Activated B cell treated with CpG ODN at 0.5 μM for 24 hours (primary cell): ENCODE results near the gene ADI1. TPM values are rescaled to one million over a fixed set of nuclear protein-coding genes. Genes with fewer than 3 reads are reported as not detected.

Source experiments
- ATAC-seq: fragments of 200-7000 bp; cut with Tn5 transposase; one replicate; pipeline ENCODE4 v1.10.0; 2021; ENCODE audit warnings: low read depth, mild to moderate bottlenecking, moderate library complexity
- CTCF ChIA-PET: fragments of 350-600 bp; sonication (Branson Sonifier 250); formaldehyde crosslinking; loops from one replicate; lab custom pipeline; 2021; ENCODE audit warnings: antibody characterized with exemption; lab: Charles Lee
- POLR2A ChIA-PET: fragments of 350-600 bp; sonication (Branson Sonifier 250); formaldehyde crosslinking; loops from one replicate; lab custom pipeline; 2021; ENCODE audit warnings: antibody characterized with exemption; lab: Charles Lee
- DNase-seq: peaks from one replicate; pipeline ENCODE4 v3.0.0; 2022
- H3K27ac Mint-ChIP-seq: one replicate; pipeline ENCODE4 v1.8.0; 2020; ENCODE audit warnings: mixed read lengths
- H3K27me3 Mint-ChIP-seq: one replicate; pipeline ENCODE4 v1.8.0; 2021; ENCODE audit warnings: mixed read lengths
- H3K36me3 Mint-ChIP-seq: one replicate; pipeline ENCODE4 v1.8.0; 2021; ENCODE audit warnings: low read depth, mixed read lengths
- H3K4me1 Mint-ChIP-seq: one replicate; pipeline ENCODE4 v1.8.0; 2021; ENCODE audit warnings: mixed read lengths
- H3K4me3 Mint-ChIP-seq: one replicate; pipeline ENCODE4 v1.8.0; 2020; ENCODE audit warnings: mild to moderate bottlenecking, mixed read lengths
- H3K9me3 Mint-ChIP-seq: one replicate; pipeline ENCODE4 v1.8.0; 2020; ENCODE audit warnings: mixed read lengths
- intact Hi-C: fragments of 100-400 bp; cut with micrococcal nuclease; formaldehyde crosslinking; loops from one replicate; pipeline ENCODE4 v1.15.1; 2024
- total RNA-seq: library from RNA; stranded (reverse); gene quantifications from 2 replicates; pipeline ENCODE4 v1.2.3, GENCODE V29; 2022
- TF ChIP-seq, protein P1 (sequence below): fragments of 200-600 bp; IDR thresholded peaks from one replicate; pipeline ENCODE4 v1.8.0; 2022; ENCODE audit warnings: antibody characterized with exemption, mild to moderate bottlenecking

Gene ADI1
- total RNA-seq, 1 donor from 2014 or later, result 20.5 TPM

DNA sequence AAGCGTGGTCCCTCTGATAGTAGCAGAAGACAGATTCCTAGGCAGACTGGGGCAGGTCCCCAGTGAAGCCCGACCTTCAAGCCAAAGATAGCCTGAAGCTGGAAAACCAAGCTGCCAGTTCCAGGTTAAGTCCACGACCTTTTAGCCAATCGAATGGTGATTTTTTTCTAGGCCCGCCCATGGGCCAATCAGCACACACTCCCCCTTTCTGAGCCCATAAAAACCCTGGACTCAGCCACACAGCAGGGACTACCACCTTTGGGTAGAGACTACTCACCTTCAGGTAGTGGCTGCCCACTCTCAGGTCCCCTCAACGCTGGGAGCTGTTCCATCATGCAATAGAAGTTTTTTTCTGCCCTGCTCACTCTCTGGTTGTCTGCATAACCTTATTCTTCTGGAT is 14.5 kb upstream of the ADI1 start:
- intact Hi-C loops, result no loop called here
- Mint-ChIP-seq H3K27ac (no peak overlapping the region), H3K9me3 (no peaks in the 10 kb centered on the region), H3K36me3 (peaks cover 3% of the 10 kb centered on the region), H3K27me3 (no peaks in the 10 kb centered on the region), H3K4me1 (peaks cover 11% of the 10 kb centered on the region), H3K4me3 (no peak overlapping the region)
- TF ChIP-seq, protein P1, sequence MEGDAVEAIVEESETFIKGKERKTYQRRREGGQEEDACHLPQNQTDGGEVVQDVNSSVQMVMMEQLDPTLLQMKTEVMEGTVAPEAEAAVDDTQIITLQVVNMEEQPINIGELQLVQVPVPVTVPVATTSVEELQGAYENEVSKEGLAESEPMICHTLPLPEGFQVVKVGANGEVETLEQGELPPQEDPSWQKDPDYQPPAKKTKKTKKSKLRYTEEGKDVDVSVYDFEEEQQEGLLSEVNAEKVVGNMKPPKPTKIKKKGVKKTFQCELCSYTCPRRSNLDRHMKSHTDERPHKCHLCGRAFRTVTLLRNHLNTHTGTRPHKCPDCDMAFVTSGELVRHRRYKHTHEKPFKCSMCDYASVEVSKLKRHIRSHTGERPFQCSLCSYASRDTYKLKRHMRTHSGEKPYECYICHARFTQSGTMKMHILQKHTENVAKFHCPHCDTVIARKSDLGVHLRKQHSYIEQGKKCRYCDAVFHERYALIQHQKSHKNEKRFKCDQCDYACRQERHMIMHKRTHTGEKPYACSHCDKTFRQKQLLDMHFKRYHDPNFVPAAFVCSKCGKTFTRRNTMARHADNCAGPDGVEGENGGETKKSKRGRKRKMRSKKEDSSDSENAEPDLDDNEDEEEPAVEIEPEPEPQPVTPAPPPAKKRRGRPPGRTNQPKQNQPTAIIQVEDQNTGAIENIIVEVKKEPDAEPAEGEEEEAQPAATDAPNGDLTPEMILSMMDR, result no peak
- CTCF ChIA-PET, result no interaction called here
- POLR2A ChIA-PET, result no interaction called here
- DNase-seq (no peak), ATAC-seq (no peak)

DNA sequence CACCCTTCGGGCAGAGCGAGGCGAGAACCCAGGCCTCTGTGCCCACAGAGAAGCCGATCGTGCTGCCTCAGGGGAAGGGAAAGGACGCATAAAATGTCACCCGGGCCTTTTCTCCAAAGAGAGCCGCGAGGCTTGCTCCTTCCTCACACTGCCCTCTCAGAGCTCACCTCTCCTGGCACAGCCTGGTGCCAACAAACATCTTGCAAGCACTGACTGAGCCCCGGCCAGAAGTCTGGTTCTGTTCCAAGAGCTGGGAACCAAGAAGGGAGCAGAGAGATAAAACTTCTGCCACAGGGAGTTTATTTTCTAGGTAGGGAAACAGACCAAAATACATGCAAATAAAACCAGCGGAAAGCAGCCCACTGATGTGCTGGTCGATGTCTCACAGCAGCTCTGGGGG is 13.6 kb upstream of the ADI1 start:
- ChIA-PET CTCF (no interaction called here), POLR2A (no interaction called here)
- no peak for ATAC-seq
- Mint-ChIP-seq H3K4me1 (peaks cover 11% of the 10 kb centered on the region), H3K4me3 (no peak overlapping the region), H3K36me3 (peaks cover 3% of the 10 kb centered on the region), H3K27me3 (no peaks in the 10 kb centered on the region), H3K9me3 (no peaks in the 10 kb centered on the region), H3K27ac (no peak overlapping the region)
- intact Hi-C loops, result no loop called here
- no peak for DNase-seq
- TF ChIP-seq, protein P1, result no peak

DNA sequence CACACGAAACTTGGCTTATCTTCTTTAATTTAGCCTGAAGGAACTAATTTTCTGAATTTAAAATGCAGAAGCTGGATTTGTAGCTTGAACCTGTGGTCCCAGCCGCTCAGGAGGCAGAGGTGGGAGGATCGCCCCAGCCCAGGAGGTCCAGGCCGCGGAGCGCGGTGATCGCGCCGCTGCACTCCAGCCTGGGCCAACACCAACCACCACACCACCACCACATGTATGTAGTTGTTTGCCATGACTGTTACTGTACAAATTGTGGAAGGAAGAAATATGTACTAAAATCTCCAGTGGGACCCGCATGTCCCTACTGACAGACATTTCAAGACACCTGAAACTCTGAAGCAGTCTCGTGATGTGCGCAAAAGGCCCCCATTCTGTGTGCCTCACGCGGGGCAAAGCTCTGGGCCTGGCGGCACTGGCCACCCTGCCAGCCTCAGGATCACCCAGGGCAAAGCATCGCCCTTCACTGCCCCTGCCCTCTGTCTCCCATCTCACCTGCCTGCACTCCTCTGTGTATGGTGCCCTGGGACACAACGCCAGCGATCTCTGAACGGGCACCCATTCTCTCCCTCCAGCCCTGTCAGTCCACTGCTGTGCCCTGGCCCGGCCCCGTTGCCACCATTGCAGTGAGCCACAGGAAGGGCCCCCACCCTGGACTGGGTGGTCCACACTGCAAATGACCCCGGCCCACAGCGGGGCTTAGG is 10.1 kb upstream of the ADI1 start:
- intact Hi-C loops, result no loop called here
- POLR2A ChIA-PET, result no interaction called here
- CTCF ChIA-PET, result no interaction called here
- DNase-seq (no peak), ATAC-seq (no peak)
- TF ChIP-seq, protein P1, result no peak
- H3K4me3 Mint-ChIP-seq, result no peak overlapping the region
- peaks cover 3% of the 10 kb centered on the region for H3K36me3 Mint-ChIP-seq
- no peaks in the 10 kb centered on the region for H3K4me1 Mint-ChIP-seq
- no peaks in the 10 kb centered on the region for H3K9me3 Mint-ChIP-seq
- no peaks in the 10 kb centered on the region for H3K27me3 Mint-ChIP-seq
- no peak overlapping the region for H3K27ac Mint-ChIP-seq

DNA sequence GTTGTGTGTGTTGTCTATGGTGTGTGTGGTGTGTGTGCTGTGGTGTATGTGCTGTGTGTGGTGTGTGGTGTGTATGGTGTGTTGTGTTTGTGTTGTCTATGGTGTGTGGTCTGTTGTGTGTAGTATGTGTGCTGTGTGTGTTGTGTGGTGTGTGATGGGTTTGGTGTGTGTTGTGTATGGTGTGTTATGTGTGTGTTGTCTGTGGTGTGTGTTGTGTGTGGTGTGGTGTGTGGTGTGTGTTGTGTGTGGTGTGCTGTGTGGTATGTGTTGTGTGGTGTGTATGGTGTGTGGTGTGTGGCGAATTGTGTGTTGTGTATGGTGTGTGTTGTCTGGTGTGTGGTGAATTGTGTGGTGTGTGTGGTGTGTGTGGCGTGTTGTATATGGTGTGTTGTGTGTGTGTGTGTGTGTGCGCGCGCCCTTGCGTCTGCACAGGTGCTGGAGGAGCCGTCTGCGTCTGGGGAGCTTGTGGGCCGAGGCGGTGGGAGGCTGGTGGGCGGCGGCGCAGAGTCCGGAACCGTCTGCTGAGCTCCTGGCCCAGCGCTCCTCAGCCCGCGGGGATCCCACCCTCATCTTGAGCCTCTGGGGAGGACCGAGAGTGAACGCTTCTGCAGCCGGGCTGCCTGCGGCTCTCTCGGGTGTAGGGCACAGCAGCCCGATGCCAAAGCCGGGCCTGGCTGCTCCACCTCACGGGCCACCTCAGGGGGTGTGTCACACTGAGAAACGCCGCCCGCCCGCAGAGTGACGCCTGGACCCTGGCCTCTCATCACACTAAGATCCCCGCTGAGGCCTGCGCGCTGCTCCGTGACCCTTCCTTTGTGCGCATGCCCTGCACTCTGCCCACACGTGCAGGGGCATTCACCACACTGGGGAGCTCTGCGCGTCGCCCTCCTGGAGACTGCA is 8.8 kb upstream of the ADI1 start:
- Mint-ChIP-seq H3K4me1 (no peaks in the 10 kb centered on the region), H3K4me3 (no peak overlapping the region), H3K27me3 (no peaks in the 10 kb centered on the region), H3K27ac (no peak overlapping the region), H3K36me3 (no peaks in the 10 kb centered on the region), H3K9me3 (no peaks in the 10 kb centered on the region)
- ChIA-PET POLR2A (no interaction called here), CTCF (no interaction called here)
- intact Hi-C loops, result no loop called here
- ATAC-seq (no peak), DNase-seq (no peak)
- TF ChIP-seq, protein P1, result no peak

DNA sequence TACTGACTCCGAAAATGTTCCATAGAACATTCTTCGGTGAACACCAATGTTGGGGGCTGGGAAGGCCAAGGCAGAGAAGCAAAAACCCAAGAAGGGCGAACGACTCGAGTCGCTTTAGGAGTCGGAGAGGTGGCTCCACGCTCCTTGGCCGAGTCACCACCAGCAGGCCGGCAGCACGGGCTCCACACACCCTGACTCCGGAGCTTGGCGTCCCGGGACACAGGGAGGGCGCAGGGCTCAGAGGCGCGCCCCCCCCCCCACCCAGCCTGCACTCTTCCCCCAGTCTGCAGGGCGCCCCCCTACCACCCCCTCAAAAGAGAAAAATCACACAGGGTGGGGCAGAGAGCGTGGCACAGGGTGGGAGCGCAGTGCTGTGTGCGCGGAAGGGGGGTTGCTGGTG is 7.5 kb upstream of the ADI1 start:
- H3K4me3 Mint-ChIP-seq, result no peak overlapping the region
- ChIA-PET POLR2A (no interaction called here), CTCF (no interaction called here)
- intact Hi-C loops, result no loop called here
- no peaks in the 10 kb centered on the region for H3K27me3 Mint-ChIP-seq
- DNase-seq (no peak), ATAC-seq (no peak)
- H3K36me3 Mint-ChIP-seq, result no peaks in the 10 kb centered on the region
- H3K27ac Mint-ChIP-seq, result no peak overlapping the region
- H3K4me1 Mint-ChIP-seq, result peaks cover 3% of the 10 kb centered on the region
- TF ChIP-seq, protein P1, result no peak
- H3K9me3 Mint-ChIP-seq, result no peaks in the 10 kb centered on the region
